ENCODE measurements around the gene DNAH10. TPM values are rescaled to one million over a fixed set of nuclear protein-coding genes. Genes with fewer than 3 reads are reported as not detected.

The DNAH10 gene
- total RNA-seq, 1 donor from 2014 or later, result 0.66 TPM

DNA sequence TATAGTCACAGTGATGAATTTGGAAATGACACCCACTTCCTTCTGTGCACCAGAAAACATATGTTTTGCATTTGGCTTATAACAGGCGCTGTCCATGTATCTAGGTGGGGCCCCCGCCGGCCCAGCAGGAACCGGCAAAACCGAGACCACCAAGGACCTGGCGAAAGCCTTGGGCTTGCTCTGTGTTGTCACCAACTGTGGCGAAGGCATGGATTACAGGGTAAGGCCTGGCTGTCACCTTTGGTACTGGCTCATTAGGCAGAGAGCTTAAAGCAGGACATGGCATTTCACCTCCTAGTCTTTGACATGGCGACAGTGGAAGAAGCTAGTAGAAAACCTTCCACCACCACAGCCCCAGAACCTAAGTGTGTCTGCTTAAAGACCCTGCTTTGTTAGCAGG is 85.8 kb downstream of the DNAH10 start:
- H3K4me1 Mint-ChIP-seq (ENCODE audit: low read depth, unreplicated experiment), result no peaks in the 10 kb centered on the region
- no peak for DNase-seq
- TF ChIP-seq, protein P1, sequence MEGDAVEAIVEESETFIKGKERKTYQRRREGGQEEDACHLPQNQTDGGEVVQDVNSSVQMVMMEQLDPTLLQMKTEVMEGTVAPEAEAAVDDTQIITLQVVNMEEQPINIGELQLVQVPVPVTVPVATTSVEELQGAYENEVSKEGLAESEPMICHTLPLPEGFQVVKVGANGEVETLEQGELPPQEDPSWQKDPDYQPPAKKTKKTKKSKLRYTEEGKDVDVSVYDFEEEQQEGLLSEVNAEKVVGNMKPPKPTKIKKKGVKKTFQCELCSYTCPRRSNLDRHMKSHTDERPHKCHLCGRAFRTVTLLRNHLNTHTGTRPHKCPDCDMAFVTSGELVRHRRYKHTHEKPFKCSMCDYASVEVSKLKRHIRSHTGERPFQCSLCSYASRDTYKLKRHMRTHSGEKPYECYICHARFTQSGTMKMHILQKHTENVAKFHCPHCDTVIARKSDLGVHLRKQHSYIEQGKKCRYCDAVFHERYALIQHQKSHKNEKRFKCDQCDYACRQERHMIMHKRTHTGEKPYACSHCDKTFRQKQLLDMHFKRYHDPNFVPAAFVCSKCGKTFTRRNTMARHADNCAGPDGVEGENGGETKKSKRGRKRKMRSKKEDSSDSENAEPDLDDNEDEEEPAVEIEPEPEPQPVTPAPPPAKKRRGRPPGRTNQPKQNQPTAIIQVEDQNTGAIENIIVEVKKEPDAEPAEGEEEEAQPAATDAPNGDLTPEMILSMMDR (IDR thresholded peaks at IDR 0.05; ENCODE audit: partially characterized antibody, unreplicated experiment), result no peak
- peaks cover 1% of the 10 kb centered on the region for H3K9me3 Mint-ChIP-seq (ENCODE audit: unreplicated experiment)
- H3K36me3 Mint-ChIP-seq (ENCODE audit: unreplicated experiment), result no peaks in the 10 kb centered on the region
- H3K4me3 Mint-ChIP-seq (ENCODE audit: unreplicated experiment), result no peak overlapping the region
- no peak overlapping the region for H3K27ac Mint-ChIP-seq (ENCODE audit: unreplicated experiment)
- H3K27me3 Mint-ChIP-seq (ENCODE audit: unreplicated experiment), result peaks cover 5% of the 10 kb centered on the region

- H3K27me3 Mint-ChIP-seq (ENCODE audit: unreplicated experiment), result peaks cover 6% of the 10 kb centered on the region
- DNase-seq, result no peak
- no peaks in the 10 kb centered on the region for H3K4me1 Mint-ChIP-seq (ENCODE audit: low read depth, unreplicated experiment)
These were observed 87.4 kb downstream of the DNAH10 start for GRCh38 chr12:123849517-123849916.

GRCh38 chr12:123850246-123851134 is 88.4 kb downstream of the DNAH10 start:
- TF ChIP-seq, protein P1 (IDR thresholded peaks at IDR 0.05; ENCODE audit: partially characterized antibody, unreplicated experiment), result no peak
- H3K36me3 Mint-ChIP-seq (ENCODE audit: unreplicated experiment), result no peaks in the 10 kb centered on the region
- no peak overlapping the region for H3K4me3 Mint-ChIP-seq (ENCODE audit: unreplicated experiment)
- DNase-seq, result no peak
- H3K4me1 Mint-ChIP-seq (ENCODE audit: low read depth, unreplicated experiment), result no peaks in the 10 kb centered on the region
- peaks cover 6% of the 10 kb centered on the region for H3K27me3 Mint-ChIP-seq (ENCODE audit: unreplicated experiment)
- no peak overlapping the region for H3K27ac Mint-ChIP-seq (ENCODE audit: unreplicated experiment)
- H3K9me3 Mint-ChIP-seq (ENCODE audit: unreplicated experiment), result peaks cover 1% of the 10 kb centered on the region

More at GRCh38 chr12:123849517-123849916, 87.4 kb downstream of the DNAH10 start:
- Mint-ChIP-seq H3K27ac (ENCODE audit: unreplicated experiment) (no peak overlapping the region), H3K36me3 (ENCODE audit: unreplicated experiment) (no peaks in the 10 kb centered on the region), H3K4me3 (ENCODE audit: unreplicated experiment) (no peak overlapping the region), H3K9me3 (ENCODE audit: unreplicated experiment) (peaks cover 1% of the 10 kb centered on the region)
- TF ChIP-seq, protein P1 (IDR thresholded peaks at IDR 0.05; ENCODE audit: partially characterized antibody, unreplicated experiment), result no peak

DNA sequence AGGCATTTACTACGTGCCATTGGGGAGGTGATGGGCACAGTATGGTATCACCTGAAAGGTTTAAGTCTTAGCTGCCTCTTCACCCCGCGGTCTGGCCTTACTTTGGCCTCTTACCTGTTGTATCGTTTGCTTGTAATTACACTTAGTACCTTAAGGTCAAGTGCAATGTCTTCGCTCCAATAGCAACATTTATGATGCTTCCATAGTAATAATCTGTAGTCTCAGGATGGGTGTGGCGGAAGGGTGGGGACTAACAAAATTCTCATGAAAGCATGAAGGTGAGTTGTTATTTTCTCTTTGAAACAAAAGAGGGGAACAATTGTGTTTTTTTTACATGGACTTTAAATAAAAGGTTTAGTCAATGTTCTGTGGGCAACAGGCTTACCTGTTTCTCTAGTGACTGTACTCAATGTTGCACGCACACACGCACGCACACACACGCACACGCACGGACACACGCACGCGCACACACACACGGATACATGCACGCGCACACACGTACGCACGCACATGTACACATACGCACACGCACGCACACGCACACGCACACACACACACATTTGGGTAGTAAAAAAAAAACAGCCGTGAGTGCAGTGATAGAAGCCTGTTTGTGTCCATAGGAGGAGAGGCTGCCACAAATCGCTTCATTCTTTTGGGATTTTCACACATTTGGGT is 91.4 kb downstream of the DNAH10 start:
- TF ChIP-seq, protein P1 (IDR thresholded peaks at IDR 0.05; ENCODE audit: partially characterized antibody, unreplicated experiment), result no peak
- Mint-ChIP-seq H3K36me3 (ENCODE audit: unreplicated experiment) (no peaks in the 10 kb centered on the region), H3K4me1 (ENCODE audit: low read depth, unreplicated experiment) (no peaks in the 10 kb centered on the region), H3K4me3 (ENCODE audit: unreplicated experiment) (no peak overlapping the region), H3K9me3 (ENCODE audit: unreplicated experiment) (peaks cover 1% of the 10 kb centered on the region), H3K27ac (ENCODE audit: unreplicated experiment) (no peak overlapping the region), H3K27me3 (ENCODE audit: unreplicated experiment) (peaks cover 4% of the 10 kb centered on the region)
- no peak for DNase-seq

GRCh38 chr12:123854232-123854631 is 92.1 kb downstream of the DNAH10 start:
- H3K27ac Mint-ChIP-seq (ENCODE audit: unreplicated experiment), result no peak overlapping the region
- no peaks in the 10 kb centered on the region for H3K36me3 Mint-ChIP-seq (ENCODE audit: unreplicated experiment)
- no peak overlapping the region for H3K4me3 Mint-ChIP-seq (ENCODE audit: unreplicated experiment)
- no peak for DNase-seq
- peaks cover 4% of the 10 kb centered on the region for H3K27me3 Mint-ChIP-seq (ENCODE audit: unreplicated experiment)
- TF ChIP-seq, protein P1 (IDR thresholded peaks at IDR 0.05; ENCODE audit: partially characterized antibody, unreplicated experiment), result no peak
- H3K4me1 Mint-ChIP-seq (ENCODE audit: low read depth, unreplicated experiment), result no peaks in the 10 kb centered on the region
- peaks cover 1% of the 10 kb centered on the region for H3K9me3 Mint-ChIP-seq (ENCODE audit: unreplicated experiment)
